T-helper 2 cell (primary cell): ENCODE results near the gene TLCD3A.
A peak's percentile ranks its signal among the peaks of the same experiment; 100 is the strongest.
"Not testable (repeated sequence)": the region's sequence is repeated elsewhere in the genome, so short reads cannot be mapped to it uniquely, and the experiment has no call there.

Experiments used
- DNase-seq, 5 experiments: peaks; one replicate each; pipeline versions ENCODE4 v3.0.0 to v3.0.0-alpha.2; 2012 to 2022
- total RNA-seq, 2 donors: gene quantifications; one replicate each; lab custom pipeline; 2026; lab: John Stamatoyannopoulos, UW

TLCD3A gene
- 1.4 to 1.6 reads per million in 2 donors for total RNA-seq

- DNase-seq, result peak; percentile 13 to 61 (median 34)
These were observed at the start of gene TLCD3A for GRCh38 chr17:732067-732901. TLCD3A (plus strand) TSS chr17:732596; CDS start chr17:732648, 52 bp downstream.

- no peak for DNase-seq
These were observed 49.4 kb upstream of the TLCD3A start for GRCh38 chr17:683040-683439.

- peak in 1 of 5 experiments; percentile 30 for DNase-seq
These were observed 48.7 kb upstream of the TLCD3A start for GRCh38 chr17:683499-684254.

GRCh38 chr17:685006-685405, 47.4 kb upstream of the TLCD3A start:
- DNase-seq, result no peak

GRCh38 chr17:688100-688989, 44.1 kb upstream of the TLCD3A start:
- peak in 1 of 5 experiments; percentile 38 for DNase-seq

GRCh38 chr17:689556-690275, 42.7 kb upstream of the TLCD3A start:
- DNase-seq, result no peak

GRCh38 chr17:690361-690760, 42.0 kb upstream of the TLCD3A start:
- no peak for DNase-seq

GRCh38 chr17:691423-691822, 41.0 kb upstream of the TLCD3A start:
- no peak for DNase-seq

GRCh38 chr17:692116-692515, 40.3 kb upstream of the TLCD3A start:
- DNase-seq, result no peak

- DNase-seq, result no peak
These were observed 38.4 kb upstream of the TLCD3A start for GRCh38 chr17:693791-694638.

- DNase-seq, result no peak
These were observed 36.0 kb upstream of the TLCD3A start for GRCh38 chr17:696369-696768.

- DNase-seq, result no peak
These were observed 34.7 kb upstream of the TLCD3A start for GRCh38 chr17:697682-698081.

- DNase-seq, result not testable (repeated sequence)
These were observed 34.3 kb upstream of the TLCD3A start for GRCh38 chr17:698096-698495.

GRCh38 chr17:699345-699744, 33.1 kb upstream of the TLCD3A start:
- no peak for DNase-seq

- DNase-seq, result peak in 2 of 5 experiments; percentile 17 to 58
These were observed 31.8 kb upstream of the TLCD3A start for GRCh38 chr17:700504-701094.

- DNase-seq, result no peak
These were observed 29.1 kb upstream of the TLCD3A start for GRCh38 chr17:703081-703875.

- DNase-seq, result no peak
These were observed 28.1 kb upstream of the TLCD3A start for GRCh38 chr17:704111-704864.

- DNase-seq, result no peak
These were observed 27.4 kb upstream of the TLCD3A start for GRCh38 chr17:705011-705410.

- DNase-seq, result no peak
These were observed 26.5 kb upstream of the TLCD3A start for GRCh38 chr17:705863-706262.
